ENCODE results near the gene TNF. TPM values are rescaled to one million over a fixed set of nuclear protein-coding genes. Genes with fewer than 3 reads are reported as not detected.

Gene TNF
- total RNA-seq, 4 donors from 2014 or later = 1.0 to 6.4 (median 3.3) TPM

DNA sequence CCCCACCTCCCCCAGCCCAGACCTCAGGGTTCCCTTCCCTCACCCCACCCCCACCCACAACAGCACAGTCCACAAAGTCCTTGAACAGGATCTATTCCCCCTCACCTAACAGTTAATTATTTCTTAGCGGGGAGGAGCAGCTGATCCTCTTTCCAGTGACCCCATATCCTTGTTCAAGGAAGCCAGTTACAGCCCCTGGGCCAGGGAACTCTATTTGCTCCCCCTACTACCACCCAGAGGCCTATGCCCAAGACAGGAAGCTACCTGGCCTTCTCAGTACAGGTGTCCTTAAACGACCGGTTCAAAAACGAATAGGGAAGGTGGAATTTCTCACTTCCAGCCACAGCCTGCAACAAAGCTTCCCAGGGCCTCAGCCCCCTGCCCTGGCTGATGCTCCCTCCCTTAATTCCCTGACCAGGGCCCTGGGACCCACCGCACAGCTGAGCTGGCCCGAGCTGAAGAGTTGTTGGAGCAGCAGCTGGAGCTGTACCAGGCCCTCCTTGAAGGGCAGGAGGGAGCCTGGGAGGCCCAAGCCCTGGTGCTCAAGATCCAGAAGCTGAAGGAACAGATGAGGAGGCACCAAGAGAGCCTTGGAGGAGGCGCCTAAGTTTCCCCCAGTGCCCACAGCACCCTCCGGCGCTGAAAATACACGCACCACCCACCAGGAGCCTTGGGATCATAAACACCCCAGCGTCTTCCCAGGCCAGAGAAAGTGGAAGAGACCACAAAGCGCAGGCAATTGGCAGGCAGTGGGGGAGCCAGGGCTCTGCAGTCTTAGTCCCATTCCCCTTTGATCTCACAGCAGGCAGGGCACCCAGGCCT is 45.8 kb upstream of the TNF start:
- no peak overlapping the region for H3K27ac ChIP-seq
- WGBS = 67% methylated on average over 5 of the region's 12 CpGs

DNA sequence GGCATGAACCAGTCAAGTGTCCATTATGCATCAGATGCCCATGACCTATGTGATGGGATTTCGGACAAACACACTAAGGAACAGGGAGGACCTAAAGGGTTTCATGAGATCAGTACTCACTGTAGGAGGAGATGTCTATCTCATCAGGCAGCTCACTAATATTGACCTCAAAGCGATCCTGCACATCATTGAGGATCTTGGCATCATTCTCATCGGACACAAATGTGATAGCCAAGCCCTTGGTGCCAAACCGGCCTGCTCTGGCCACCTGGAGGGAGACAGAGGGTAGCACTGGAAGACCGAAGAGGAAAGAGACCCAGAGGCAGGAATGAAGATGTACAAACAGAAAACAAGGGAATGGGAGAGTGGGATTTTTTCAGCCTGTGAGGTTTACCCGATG is 44.7 kb upstream of the TNF start:
- peaks cover 63% of the 10 kb centered on the region for H3K36me3 ChIP-seq
- TF ChIP-seq POLR2A (IDR thresholded peaks at IDR 0.05) (no peak), EP300 (IDR thresholded peaks at IDR 0.05) (no peak), POLR2AphosphoS5 (IDR thresholded peaks at IDR 0.05) (no peak)
- TF ChIP-seq, protein P1, sequence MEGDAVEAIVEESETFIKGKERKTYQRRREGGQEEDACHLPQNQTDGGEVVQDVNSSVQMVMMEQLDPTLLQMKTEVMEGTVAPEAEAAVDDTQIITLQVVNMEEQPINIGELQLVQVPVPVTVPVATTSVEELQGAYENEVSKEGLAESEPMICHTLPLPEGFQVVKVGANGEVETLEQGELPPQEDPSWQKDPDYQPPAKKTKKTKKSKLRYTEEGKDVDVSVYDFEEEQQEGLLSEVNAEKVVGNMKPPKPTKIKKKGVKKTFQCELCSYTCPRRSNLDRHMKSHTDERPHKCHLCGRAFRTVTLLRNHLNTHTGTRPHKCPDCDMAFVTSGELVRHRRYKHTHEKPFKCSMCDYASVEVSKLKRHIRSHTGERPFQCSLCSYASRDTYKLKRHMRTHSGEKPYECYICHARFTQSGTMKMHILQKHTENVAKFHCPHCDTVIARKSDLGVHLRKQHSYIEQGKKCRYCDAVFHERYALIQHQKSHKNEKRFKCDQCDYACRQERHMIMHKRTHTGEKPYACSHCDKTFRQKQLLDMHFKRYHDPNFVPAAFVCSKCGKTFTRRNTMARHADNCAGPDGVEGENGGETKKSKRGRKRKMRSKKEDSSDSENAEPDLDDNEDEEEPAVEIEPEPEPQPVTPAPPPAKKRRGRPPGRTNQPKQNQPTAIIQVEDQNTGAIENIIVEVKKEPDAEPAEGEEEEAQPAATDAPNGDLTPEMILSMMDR (IDR thresholded peaks at IDR 0.05) = no peak
- no peaks in the 10 kb centered on the region for H3K9me3 ChIP-seq
- H3K27me3 ChIP-seq = no peaks in the 10 kb centered on the region
- WGBS = 67% methylated on average over 5 of the region's 6 CpGs
- no peak overlapping the region for H3K4me3 ChIP-seq
- H3K4me1 ChIP-seq = no peaks in the 10 kb centered on the region
- no peak overlapping the region for H3K27ac ChIP-seq
- DNase-seq (ENCODE audit: low spot score in 2 of 2) = no peak

More for the DNA sequence above, 45.8 kb upstream of the TNF start:
- DNase-seq (ENCODE audit: low spot score in 2 of 2) = no peak
- Histone ChIP-seq H3K27me3 (no peaks in the 10 kb centered on the region), H3K4me1 (no peaks in the 10 kb centered on the region), H3K4me3 (no peak overlapping the region), H3K36me3 (peaks cover 52% of the 10 kb centered on the region), H3K9me3 (no peaks in the 10 kb centered on the region)
- no peak for TF ChIP-seq EP300 (IDR thresholded peaks at IDR 0.05)
- no peak for TF ChIP-seq POLR2AphosphoS5 (IDR thresholded peaks at IDR 0.05)

DNA sequence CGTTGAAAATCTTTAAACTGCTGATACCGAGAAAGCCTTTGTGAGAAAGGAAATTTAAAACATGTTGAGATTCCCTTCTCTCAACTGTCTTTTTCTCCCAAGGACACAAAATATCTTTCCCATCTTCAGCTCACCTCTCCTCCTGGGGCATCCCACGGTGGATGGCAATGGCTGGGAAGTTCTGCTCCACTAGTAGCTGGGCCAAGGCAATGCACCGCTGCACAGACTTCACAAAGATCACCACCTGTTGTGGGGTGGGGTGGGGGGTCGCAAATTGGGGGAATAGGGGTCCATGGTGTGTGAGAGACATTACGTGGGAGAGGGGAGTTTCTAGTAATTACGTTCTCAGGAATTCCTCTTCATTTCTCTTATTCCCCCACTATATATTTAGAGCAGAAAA is 44.2 kb upstream of the TNF start:
- no peak for TF ChIP-seq EP300 (IDR thresholded peaks at IDR 0.05)
- TF ChIP-seq, protein P1 (IDR thresholded peaks at IDR 0.05) = no peak
- TF ChIP-seq POLR2AphosphoS5 (IDR thresholded peaks at IDR 0.05) = no peak
- no peak for TF ChIP-seq POLR2A (IDR thresholded peaks at IDR 0.05)
- no peak overlapping the region for H3K27ac ChIP-seq
- H3K4me3 ChIP-seq = no peak overlapping the region
- DNase-seq (ENCODE audit: low spot score in 2 of 2) = no peak
- H3K36me3 ChIP-seq = peaks cover 68% of the 10 kb centered on the region
- WGBS = 87% methylated on average over 7 of the region's 7 CpGs
- no peaks in the 10 kb centered on the region for H3K27me3 ChIP-seq
- H3K9me3 ChIP-seq = no peaks in the 10 kb centered on the region
- no peaks in the 10 kb centered on the region for H3K4me1 ChIP-seq

DNA sequence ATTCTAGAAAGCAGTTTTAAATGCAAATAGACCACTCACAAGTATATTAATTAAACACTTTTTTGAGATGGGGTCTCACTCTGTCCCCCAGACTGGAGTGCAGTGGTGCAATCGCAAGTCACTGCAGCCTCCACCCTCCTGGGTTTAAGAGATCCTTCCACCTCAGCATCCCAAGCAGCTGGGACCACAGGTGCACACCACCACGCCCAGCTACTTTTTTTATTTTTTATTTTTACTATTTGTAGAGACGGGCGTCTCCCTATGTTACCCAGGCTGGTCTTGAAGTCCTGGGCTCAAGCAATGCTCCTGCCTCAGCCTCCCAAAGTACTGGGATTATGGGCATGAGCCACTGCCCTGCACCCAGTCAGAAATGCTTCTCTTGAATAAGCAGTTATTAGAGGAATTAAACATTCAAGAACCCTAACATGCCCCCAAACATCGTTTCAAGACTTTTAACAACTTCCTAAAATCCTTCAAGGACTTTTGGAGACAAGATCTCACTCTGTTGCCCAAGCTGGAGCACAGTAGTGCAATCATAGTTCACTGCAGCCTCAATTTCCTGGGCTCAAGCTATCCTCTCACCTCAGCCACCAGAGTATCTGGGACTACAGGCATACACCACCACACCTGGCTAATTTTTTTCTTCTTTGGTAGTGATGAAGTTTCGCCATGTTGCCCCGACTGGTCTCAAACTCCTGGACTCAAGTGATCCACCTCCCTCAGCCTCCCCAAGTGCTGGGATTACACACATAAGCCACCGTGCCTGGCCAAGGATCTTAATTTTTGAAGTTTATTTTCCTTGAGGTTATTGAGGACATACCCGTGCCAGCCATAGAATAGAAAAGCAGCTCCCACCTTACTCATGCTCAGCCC is 43.4 kb upstream of the TNF start:
- no peaks in the 10 kb centered on the region for H3K27me3 ChIP-seq
- DNase-seq (ENCODE audit: low spot score in 2 of 2) = no peak
- H3K4me1 ChIP-seq = no peaks in the 10 kb centered on the region
- H3K36me3 ChIP-seq = peaks cover 76% of the 10 kb centered on the region
- TF ChIP-seq POLR2AphosphoS5 (IDR thresholded peaks at IDR 0.05) (no peak), EP300 (IDR thresholded peaks at IDR 0.05) (no peak), POLR2A (IDR thresholded peaks at IDR 0.05) (no peak)
- TF ChIP-seq, protein P1 (IDR thresholded peaks at IDR 0.05) = no peak
- no peak overlapping the region for H3K4me3 ChIP-seq
- H3K27ac ChIP-seq = no peak overlapping the region
- WGBS = 71% methylated on average over 9 of the region's 9 CpGs
- no peaks in the 10 kb centered on the region for H3K9me3 ChIP-seq

DNA sequence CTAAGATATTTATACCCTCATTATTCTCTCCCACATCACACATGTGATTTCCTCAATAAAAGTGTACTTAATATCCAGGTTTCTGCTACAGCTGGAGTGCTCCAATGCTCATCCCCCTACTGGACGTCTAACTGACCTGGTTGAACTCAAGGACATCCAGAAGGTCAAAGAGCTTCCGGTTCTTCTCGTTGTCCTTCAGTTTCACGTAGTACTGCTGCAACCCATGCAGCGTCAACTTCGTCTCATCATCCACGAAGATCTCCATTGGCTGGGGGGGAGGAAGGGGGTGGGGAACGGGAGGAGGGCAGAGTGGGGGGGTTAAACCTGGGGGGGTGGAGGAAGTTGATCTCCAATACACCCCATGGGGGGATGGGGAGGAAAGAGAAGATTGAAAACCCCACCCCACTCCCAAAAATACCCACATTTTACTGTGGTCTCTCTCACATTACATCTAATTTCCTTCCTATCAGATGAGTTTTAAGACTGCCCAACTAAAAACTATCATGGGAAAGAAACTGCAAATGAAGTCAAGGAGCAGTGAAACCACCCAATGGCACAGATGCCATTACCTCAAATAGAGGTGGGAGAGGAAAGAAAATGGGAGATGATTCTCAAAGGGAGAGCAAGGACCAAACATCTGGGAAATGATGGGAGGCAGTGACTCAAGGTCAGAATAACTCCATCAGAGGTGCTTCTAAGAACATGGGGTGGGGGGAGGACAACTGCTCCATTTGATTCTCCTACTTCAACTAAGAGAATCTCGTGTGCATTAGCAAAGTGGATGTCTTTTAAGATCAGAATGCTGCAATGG is 42.5 kb upstream of the TNF start:
- WGBS = 62% methylated on average over 9 of the region's 9 CpGs
- no peak for DNase-seq (ENCODE audit: low spot score in 2 of 2)
- H3K4me1 ChIP-seq = peaks cover 1% of the 10 kb centered on the region
- no peaks in the 10 kb centered on the region for H3K9me3 ChIP-seq
- H3K36me3 ChIP-seq = peaks cover 85% of the 10 kb centered on the region
- TF ChIP-seq POLR2A (IDR thresholded peaks at IDR 0.05) (no peak), EP300 (IDR thresholded peaks at IDR 0.05) (no peak), POLR2AphosphoS5 (IDR thresholded peaks at IDR 0.05) (no peak)
- TF ChIP-seq, protein P1 (IDR thresholded peaks at IDR 0.05) = no peak
- no peak overlapping the region for H3K27ac ChIP-seq
- no peak overlapping the region for H3K4me3 ChIP-seq
- H3K27me3 ChIP-seq = no peaks in the 10 kb centered on the region
